Suprapubic skin (tissue), 4 donors: Measurements from ENCODE around the gene ZC3H8.

Experiments
- CTCF ChIP-seq, 2 donors: fragments of 200-600 bp in 1 of 2; fragments of 450-650 bp in 1 of 2; sonication (generic) in 1 of 2; IDR thresholded peaks; one replicate each; pipeline ENCODE4 v1.5.1; 2016 to 2019; ENCODE audit warnings: antibody characterized with exemption in 2 of 2, mild to moderate bottlenecking in 1 of 2, moderate library complexity in 1 of 2
- EP300 ChIP-seq: sonication (generic); formaldehyde crosslinking; IDR thresholded peaks from one replicate; pipeline ENCODE4 v1.6.1; 2017; ENCODE audit warnings: antibody characterized with exemption
- POLR2A ChIP-seq, 2 donors: fragments of 450-650 bp; IDR thresholded peaks; one replicate each; pipeline ENCODE4 v1.6.1; 2017; ENCODE audit warnings: antibody characterized with exemption in 2 of 2, mild to moderate bottlenecking in 2 of 2, moderate library complexity in 2 of 2
- POLR2AphosphoS5 ChIP-seq, 3 donors: sonication (generic); formaldehyde crosslinking; IDR thresholded peaks; one replicate each; pipeline ENCODE4 v1.6.1; 2017; ENCODE audit warnings: antibody characterized with exemption in 3 of 3

DNA sequence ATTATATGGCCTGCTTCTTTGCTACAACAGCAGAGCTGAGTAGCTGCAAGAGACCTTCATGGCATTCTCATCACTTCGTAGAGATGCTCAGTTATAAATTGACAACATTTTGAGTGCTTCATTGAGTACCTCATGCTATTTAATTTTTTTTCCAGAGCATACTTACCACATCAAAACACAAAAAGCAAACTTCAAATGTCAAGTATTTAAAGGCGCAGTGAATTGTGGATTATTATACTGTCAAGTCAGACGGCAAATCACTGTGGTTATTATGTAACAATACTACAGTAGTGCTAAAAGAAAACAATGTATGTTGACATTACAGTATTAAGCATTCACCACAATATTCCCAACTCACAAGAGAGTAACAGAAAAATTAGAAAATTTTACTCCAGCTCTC, 12.5 kb downstream of the ZC3H8 start:
- TF ChIP-seq CTCF (IDR thresholded peaks at IDR 0.05) (no peak), POLR2AphosphoS5 (IDR thresholded peaks at IDR 0.05) (no peak), POLR2A (IDR thresholded peaks at IDR 0.05) (no peak), EP300 (no peak)
